ENCODE measurements around the gene CRTC3. TPM values are rescaled to one million over a fixed set of nuclear protein-coding genes. Genes with fewer than 3 reads are reported as not detected.

Gene CRTC3
- total RNA-seq, 1 experiment from 2014 or later = 3.9 TPM

DNA sequence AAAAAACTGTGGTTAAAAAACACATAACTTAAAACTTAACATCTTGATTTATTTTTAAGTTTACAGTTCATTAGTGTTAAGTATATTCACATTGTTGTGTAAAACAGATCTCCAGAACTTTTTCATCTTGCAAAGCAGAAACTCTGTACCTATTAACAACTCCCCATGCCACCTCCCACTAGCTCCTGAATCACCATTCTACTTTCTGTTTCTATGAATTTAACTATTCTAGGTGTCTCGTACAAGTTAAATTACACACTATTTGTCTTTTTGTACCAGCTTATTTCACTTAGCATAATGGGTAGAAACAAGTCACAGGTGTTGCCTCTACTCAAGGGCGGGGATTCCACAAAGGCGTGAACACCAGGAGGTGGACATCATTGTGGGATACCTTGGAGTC, 43.2 kb downstream of the CRTC3 start:
- Histone ChIP-seq H4K20me1 (ENCODE audit: control insufficient read depth, insufficient read depth, insufficient read length) (no peaks in the 10 kb centered on the region), H3K14ac (ENCODE audit: insufficient read depth, low read length) (no peak overlapping the region), H4K91ac (ENCODE audit: insufficient read length, low read depth, low read length) (no peak overlapping the region), H3K4me2 (ENCODE audit: insufficient read depth, insufficient read length, low read length) (no peak overlapping the region), H3K23me2 (ENCODE audit: insufficient read length, low read depth, low read length, poor library complexity, severe bottlenecking) (no peaks in the 10 kb centered on the region), H3K23ac (ENCODE audit: insufficient read length, low read depth, low read length) (no peak overlapping the region), H3K4me1 (ENCODE audit: insufficient read depth, low read length) (peaks cover 3% of the 10 kb centered on the region; the same call in 1 of the 2 replicates), H2BK12ac (ENCODE audit: insufficient read length, low read depth, low read length) (no peak overlapping the region), H3K9ac (ENCODE audit: extremely low read depth, insufficient read length, low read length) (no peak overlapping the region), H3K18ac (ENCODE audit: insufficient read length, low read depth, low read length) (no peak overlapping the region), H3K79me2 (ENCODE audit: insufficient read depth, low read length) (no peaks in the 10 kb centered on the region), H2AK5ac (ENCODE audit: insufficient read length, low read length) (no peak overlapping the region), H3K4ac (ENCODE audit: low read depth, low read length) (no peak overlapping the region), H2BK15ac (ENCODE audit: low read depth, low read length) (no peak overlapping the region), H3K27me3 (ENCODE audit: insufficient read depth, low read length) (no peaks in the 10 kb centered on the region), H4K5ac (ENCODE audit: insufficient read length, low read depth, low read length) (no peak overlapping the region), H3K56ac (ENCODE audit: insufficient read length, low read depth, low read length) (no peak overlapping the region), H3T11ph (ENCODE audit: low read length) (no peak overlapping the region), H3K9me3 (ENCODE audit: control insufficient read depth, low read depth, low read length) (no peaks in the 10 kb centered on the region), H4K8ac (replicated peaks; ENCODE audit: insufficient read length, low read depth, low read length) (no peak overlapping the region), H2BK120ac (ENCODE audit: low read depth, low read length, poor library complexity, severe bottlenecking) (no peak overlapping the region), H2BK20ac (ENCODE audit: low read depth, low read length, poor library complexity, severe bottlenecking) (no peak overlapping the region), H2AFZ (ENCODE audit: low read length) (no peak overlapping the region), H3K79me1 (ENCODE audit: insufficient read depth, low read depth, low read length, poor library complexity, severe bottlenecking) (no peaks in the 10 kb centered on the region), H2BK5ac (ENCODE audit: insufficient read length, low read length) (no peak overlapping the region), H3K27ac (ENCODE audit: insufficient read length, low read depth, low read length) (no peak overlapping the region)
- no CpG with 5 or more reads among the region's 3 CpGs for WGBS (ENCODE audit: extremely low coverage, insufficient read length, low lambda C conversion rate)
- TF ChIP-seq, protein P1, sequence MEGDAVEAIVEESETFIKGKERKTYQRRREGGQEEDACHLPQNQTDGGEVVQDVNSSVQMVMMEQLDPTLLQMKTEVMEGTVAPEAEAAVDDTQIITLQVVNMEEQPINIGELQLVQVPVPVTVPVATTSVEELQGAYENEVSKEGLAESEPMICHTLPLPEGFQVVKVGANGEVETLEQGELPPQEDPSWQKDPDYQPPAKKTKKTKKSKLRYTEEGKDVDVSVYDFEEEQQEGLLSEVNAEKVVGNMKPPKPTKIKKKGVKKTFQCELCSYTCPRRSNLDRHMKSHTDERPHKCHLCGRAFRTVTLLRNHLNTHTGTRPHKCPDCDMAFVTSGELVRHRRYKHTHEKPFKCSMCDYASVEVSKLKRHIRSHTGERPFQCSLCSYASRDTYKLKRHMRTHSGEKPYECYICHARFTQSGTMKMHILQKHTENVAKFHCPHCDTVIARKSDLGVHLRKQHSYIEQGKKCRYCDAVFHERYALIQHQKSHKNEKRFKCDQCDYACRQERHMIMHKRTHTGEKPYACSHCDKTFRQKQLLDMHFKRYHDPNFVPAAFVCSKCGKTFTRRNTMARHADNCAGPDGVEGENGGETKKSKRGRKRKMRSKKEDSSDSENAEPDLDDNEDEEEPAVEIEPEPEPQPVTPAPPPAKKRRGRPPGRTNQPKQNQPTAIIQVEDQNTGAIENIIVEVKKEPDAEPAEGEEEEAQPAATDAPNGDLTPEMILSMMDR (conservative IDR thresholded peaks at IDR 0.05) = no peak
- H3K27ac Mint-ChIP-seq = no peak overlapping the region
- peaks cover 0 to 2% (median 0%) of the 10 kb centered on the region in 3 experiments; a peak in 1 of 7 replicates for H3K36me3 Mint-ChIP-seq (ENCODE audit: insufficient read depth in 1 of 3, low read depth in 3 of 3)
- H3K9me3 Mint-ChIP-seq = no peaks in the 10 kb centered on the region
- H3K4me3 Mint-ChIP-seq = no peak overlapping the region
- H3K27me3 Mint-ChIP-seq (ENCODE audit: low read depth) = no peaks in the 10 kb centered on the region
- no peak for DNase-seq
- peaks cover 15 to 19% of the 10 kb centered on the region in 2 experiments for H3K4me1 Mint-ChIP-seq
